Stomach (tissue), 9 donors: ENCODE measurements around the gene REG3A. TPM values are rescaled to one million over a fixed set of nuclear protein-coding genes. Genes with fewer than 3 reads are reported as not detected.

ENCODE experiments used
- DNase-seq, 2 donors: peaks; one replicate each; pipeline versions ENCODE4 v3.0.0 to v3.0.0-alpha.2; 2013 to 2019
- H3K27ac ChIP-seq, 5 donors: fragments of 200-600 bp in 4 of 5; sonication (generic) in 4 of 5; one replicate each; pipeline ENCODE4 v1.5.1; 2013 to 2019; ENCODE audit warnings: mild to moderate bottlenecking in 1 of 5, moderate library complexity in 1 of 5
- H3K27me3 ChIP-seq, 3 donors: fragments of 200-600 bp; sonication (generic); one replicate each; pipeline ENCODE4 v1.5.1; 2017 to 2019; ENCODE audit warnings: mixed run types in 1 of 3
- H3K36me3 ChIP-seq, 4 donors: fragments of 200-600 bp; sonication (generic); 1 replicate in 3 of 4; 2 replicates in 1 of 4; pipeline ENCODE4 v1.5.1; 2016 to 2019
- H3K4me1 ChIP-seq, 4 donors: fragments of 200-600 bp; sonication (generic); one replicate each; pipeline ENCODE4 v1.5.1; 2016 to 2019
- H3K4me3 ChIP-seq, 4 donors: fragments of 200-600 bp; sonication (generic) in 3 of 4; one replicate each; pipeline ENCODE4 v1.5.1; 2016 to 2019; ENCODE audit warnings: mild to moderate bottlenecking in 1 of 4
- H3K9me3 ChIP-seq, 4 donors: fragments of 200-600 bp; sonication (generic); one replicate each; pipeline ENCODE4 v1.5.1; 2016 to 2019
- CTCF ChIP-seq, 7 experiments: fragments of 450-650 bp in 4 of 7; fragments of 200-600 bp in 3 of 7; sonication (generic) in 3 of 7; IDR thresholded peaks; one replicate each; pipeline ENCODE4 v1.5.1; 2016 to 2019; ENCODE audit warnings: antibody characterized with exemption in 7 of 7, control low read depth in 2 of 7, mild to moderate bottlenecking in 1 of 7
- EP300 ChIP-seq: sonication (generic); formaldehyde crosslinking; IDR thresholded peaks from one replicate; pipeline ENCODE4 v1.6.1; 2017; ENCODE audit warnings: antibody characterized with exemption
- POLR2A ChIP-seq, 4 donors: fragments of 450-650 bp; IDR thresholded peaks; one replicate each; pipeline ENCODE4 v1.6.1; 2016; ENCODE audit warnings: antibody characterized with exemption in 4 of 4, control low read depth in 2 of 4, mild to moderate bottlenecking in 1 of 4, moderate library complexity in 1 of 4
- POLR2AphosphoS5 ChIP-seq, 3 donors: sonication (generic); formaldehyde crosslinking; IDR thresholded peaks; one replicate each; pipeline ENCODE4 v1.6.1; 2016; ENCODE audit warnings: antibody characterized with exemption in 3 of 3
- WGBS, 5 donors: extraction: QIAGEN DNeasy Blood & Tissue Kit in 3 of 5; methylation state at CpG; one replicate each; pipeline versions ENCODE4 v1.1.5 to v1.1.7; 2013 to 2018; 5-methylcytosine and 5-hydroxymethylcytosine counted together
- intact Hi-C: fragments of 100-400 bp; cut with DNase I; formaldehyde crosslinking; loops from one replicate; pipeline ENCODE4 v1.15.1; 2023; ENCODE audit warnings: low total_unique reads
- polyA plus RNA-seq, 3 donors: library from polyadenylated mRNA; stranded (reverse); fragments of 200-250 nt; gene quantifications; one replicate each; pipeline ENCODE4 v1.2.3, GENCODE V29; 2013
- total RNA-seq, 5 donors: library from RNA; depleted of rRNA; stranded (reverse); fragments of >200 nt; gene quantifications; one replicate each; pipeline versions ENCODE4 v1.1.0 to v1.2.3, GENCODE V29; 2014 to 2016
- donor health status: healthy with polysubstance abuse.
- donor health status: Bipolar disorder and iron deficiency.
- donor health status: healthy.

The REG3A gene
- total and polyA plus RNA-seq, 8 donors = 3.1 to 381 (median 41.6) TPM; not detected in 2

- Histone ChIP-seq H3K27me3 (no peaks in the 10 kb centered on the region), H3K9me3 (peaks cover 0 to 29% (median 4%) of the 10 kb centered on the region in 4 donors), H3K27ac (no peak overlapping the region), H3K36me3 (no peaks in the 10 kb centered on the region), H3K4me3 (no peak overlapping the region), H3K4me1 (no peaks in the 10 kb centered on the region)
- 55 to 74% (median 70%) methylated on average over 6 of the region's 6 CpGs for WGBS, 5 donors
- intact Hi-C loops = no loop called here
- TF ChIP-seq POLR2A (IDR thresholded peaks at IDR 0.05) (no peak), CTCF (IDR thresholded peaks at IDR 0.05) (no peak), POLR2AphosphoS5 (IDR thresholded peaks at IDR 0.05) (no peak)
- no peak for DNase-seq
These were observed 18.6 kb upstream of the REG3A start for GRCh38 chr2:79178076-79178674.

GRCh38 chr2:79171348-79171958 lies 11.9 kb upstream of the REG3A start:
- intact Hi-C loops = no loop called here
- H3K4me3 ChIP-seq = no peak overlapping the region
- no peaks in the 10 kb centered on the region for H3K4me1 ChIP-seq
- no peaks in the 10 kb centered on the region for H3K27me3 ChIP-seq
- H3K36me3 ChIP-seq = no peaks in the 10 kb centered on the region
- TF ChIP-seq POLR2AphosphoS5 (IDR thresholded peaks at IDR 0.05) (no peak), POLR2A (IDR thresholded peaks at IDR 0.05) (no peak), EP300 (no peak)
- H3K27ac ChIP-seq = no peak overlapping the region
- no peak for DNase-seq
- no peaks in the 10 kb centered on the region for H3K9me3 ChIP-seq
- 59 to 66% (median 63%) methylated on average over 2 of the region's 2 CpGs for WGBS, 5 donors

GRCh38 chr2:79162801-79163200 lies 3.2 kb upstream of the REG3A start:
- WGBS, 5 donors = 37 to 58% (median 45%) methylated on average over 1 of the region's 1 CpG
- intact Hi-C loops = no loop called here
- DNase-seq = no peak

GRCh38 chr2:79162132-79162531 lies 2.6 kb upstream of the REG3A start:
- 22 to 29% (median 26%) methylated on average over 2 of the region's 2 CpGs for WGBS, 5 donors
- H3K36me3 ChIP-seq = no peaks in the 10 kb centered on the region
- TF ChIP-seq EP300 = no peak
- no peak for TF ChIP-seq CTCF (IDR thresholded peaks at IDR 0.05)
- no peak for TF ChIP-seq POLR2AphosphoS5 (IDR thresholded peaks at IDR 0.05)
- TF ChIP-seq POLR2A (IDR thresholded peaks at IDR 0.05) = no peak
- no peaks in the 10 kb centered on the region for H3K27me3 ChIP-seq
- intact Hi-C loops = no loop called here
- no peaks in the 10 kb centered on the region for H3K9me3 ChIP-seq
- H3K4me1 ChIP-seq = peaks cover 0 to 7% (median 0%) of the 10 kb centered on the region in 4 donors
- no peak for DNase-seq
- no peak overlapping the region for H3K4me3 ChIP-seq
- H3K27ac ChIP-seq = no peak overlapping the region

More at GRCh38 chr2:79162801-79163200, 3.2 kb upstream of the REG3A start:
- no peak overlapping the region for H3K27ac ChIP-seq
- H3K4me1 ChIP-seq = peaks cover 0 to 7% (median 0%) of the 10 kb centered on the region in 4 donors
- no peak for TF ChIP-seq POLR2AphosphoS5 (IDR thresholded peaks at IDR 0.05)
- no peak for TF ChIP-seq EP300
- TF ChIP-seq POLR2A (IDR thresholded peaks at IDR 0.05) = no peak
- no peak for TF ChIP-seq CTCF (IDR thresholded peaks at IDR 0.05)
- H3K4me3 ChIP-seq = no peak overlapping the region
- no peaks in the 10 kb centered on the region for H3K9me3 ChIP-seq
- H3K36me3 ChIP-seq = no peaks in the 10 kb centered on the region
- H3K27me3 ChIP-seq = no peaks in the 10 kb centered on the region

GRCh38 chr2:79159030-79159429 lies 523 bp downstream of the REG3A start:
- H3K4me1 ChIP-seq = peaks cover 0 to 7% (median 0%) of the 10 kb centered on the region in 4 donors
- H3K4me3 ChIP-seq = no peak overlapping the region
- no peak for DNase-seq
- H3K27ac ChIP-seq = no peak overlapping the region
- H3K27me3 ChIP-seq = no peaks in the 10 kb centered on the region
- intact Hi-C loops = no loop called here
- WGBS, 5 donors = 73 to 86% (median 81%) methylated on average over 2 of the region's 2 CpGs
- no peak for TF ChIP-seq POLR2AphosphoS5 (IDR thresholded peaks at IDR 0.05)
- no peak for TF ChIP-seq POLR2A (IDR thresholded peaks at IDR 0.05)
- no peak for TF ChIP-seq EP300
- no peak for TF ChIP-seq CTCF (IDR thresholded peaks at IDR 0.05)
- peaks cover 0 to 7% (median 0%) of the 10 kb centered on the region in 4 donors for H3K9me3 ChIP-seq
- H3K36me3 ChIP-seq = no peaks in the 10 kb centered on the region
